WTC11 (cell line): ENCODE results near the gene MYL3. TPM values are rescaled to one million over a fixed set of nuclear protein-coding genes. Genes with fewer than 3 reads are reported as not detected.

Experiments used
- ATAC-seq: fragments of 200-7000 bp; cut with Tn5 transposase; 2 replicates; pipeline ENCODE4 v1.10.0; 2021; ENCODE audit warnings: mild to moderate bottlenecking, moderate library complexity
- CTCF ChIA-PET: fragments of 300-600 bp; sonication (Branson Sonifier 250); formaldehyde crosslinking; loops from one replicate; lab custom pipeline; 2021; ENCODE audit warnings: antibody characterized with exemption; lab: Charles Lee
- POLR2A ChIA-PET: fragments of 350-600 bp; sonication (Branson Sonifier 250); formaldehyde crosslinking; loops from one replicate; lab custom pipeline; 2021; ENCODE audit warnings: antibody characterized with exemption; lab: Charles Lee
- DNase-seq: peaks from one replicate; pipeline ENCODE4 v3.0.0; 2021; ENCODE audit warnings: low spot score
- H3K27ac Mint-ChIP-seq: 2 replicates; pipeline ENCODE4 v1.8.0; 2021; ENCODE audit warnings: mixed read lengths
- H3K27me3 Mint-ChIP-seq: 2 replicates; pipeline ENCODE4 v1.8.0; 2021; ENCODE audit warnings: low read depth, mild to moderate bottlenecking, moderate library complexity, mixed read lengths
- H3K36me3 Mint-ChIP-seq: 2 replicates; pipeline ENCODE4 v1.8.0; 2021; ENCODE audit warnings: mixed read lengths
- H3K4me1 Mint-ChIP-seq: 2 replicates; pipeline ENCODE4 v1.8.0; 2022; ENCODE audit warnings: mixed read lengths
- H3K4me3 Mint-ChIP-seq: 2 replicates; pipeline ENCODE4 v1.8.0; 2021; ENCODE audit warnings: mild to moderate bottlenecking, moderate library complexity, mixed read lengths
- H3K9me3 Mint-ChIP-seq: 2 replicates; pipeline ENCODE4 v1.8.0; 2021; ENCODE audit warnings: mixed read lengths
- ATF1 ChIP-seq: sonication (generic); formaldehyde crosslinking; IDR thresholded peaks from 2 replicates; pipeline ENCODE4 v1.8.1; 2023; ENCODE audit warnings: mild to moderate bottlenecking, moderate library complexity, missing genetic modification reagents
- CREB1 ChIP-seq: sonication (generic); formaldehyde crosslinking; IDR thresholded peaks from 2 replicates; pipeline ENCODE4 v1.8.0; 2023; ENCODE audit warnings: mild to moderate bottlenecking, missing genetic modification reagents
- EMX1 ChIP-seq: fragments of 250-450 bp; sonication (Bioruptor Pico); IDR thresholded peaks from 2 replicates; pipeline ENCODE4 v1.8.0; 2021; ENCODE audit warnings: mild to moderate bottlenecking
- FOXP1 ChIP-seq: sonication (generic); formaldehyde crosslinking; IDR thresholded peaks from 2 replicates; pipeline ENCODE4 v1.8.0; 2022; ENCODE audit warnings: missing genetic modification reagents, mild to moderate bottlenecking, moderate library complexity, borderline replicate concordance
- GABPB1 ChIP-seq: sonication (generic); formaldehyde crosslinking; IDR thresholded peaks from 2 replicates; pipeline ENCODE4 v1.8.1; 2023; ENCODE audit warnings: mild to moderate bottlenecking, missing genetic modification reagents
- HMGA2 ChIP-seq: fragments of 250-450 bp; sonication (Bioruptor Pico); IDR thresholded peaks from 2 replicates; pipeline ENCODE4 v1.4.0; 2021; ENCODE audit warnings: mild to moderate bottlenecking, moderate library complexity
- MXD4 ChIP-seq: fragments of 250-450 bp; sonication (Bioruptor Pico); IDR thresholded peaks from 2 replicates; pipeline ENCODE4 v1.8.0; 2021; ENCODE audit warnings: mild to moderate bottlenecking, moderate library complexity, borderline replicate concordance
- NFE2L1 ChIP-seq: sonication (generic); formaldehyde crosslinking; IDR thresholded peaks from 2 replicates; pipeline ENCODE4 v1.8.1; 2023; ENCODE audit warnings: missing genetic modification reagents
- NR1H2 ChIP-seq: sonication (generic); formaldehyde crosslinking; IDR thresholded peaks from 2 replicates; pipeline ENCODE4 v1.9.0; 2021; ENCODE audit warnings: mild to moderate bottlenecking, moderate library complexity, missing genetic modification reagents
- RORB ChIP-seq: fragments of 250-450 bp; sonication (Bioruptor Pico); IDR thresholded peaks from 2 replicates; pipeline ENCODE4 v1.9.0; 2021; ENCODE audit warnings: mild to moderate bottlenecking
- SOX15 ChIP-seq: fragments of 250-450 bp; sonication (Bioruptor Pico); IDR thresholded peaks from 2 replicates; pipeline ENCODE4 v1.9.0; 2021; ENCODE audit warnings: mild to moderate bottlenecking
- TEAD4 ChIP-seq: sonication (generic); formaldehyde crosslinking; IDR thresholded peaks from 2 replicates; pipeline ENCODE4 v1.8.0; 2022; ENCODE audit warnings: mild to moderate bottlenecking, missing genetic modification reagents
- ZNF416 ChIP-seq: fragments of 250-450 bp; sonication (Bioruptor Pico); IDR thresholded peaks from 2 replicates; pipeline ENCODE4 v1.9.0; 2021; ENCODE audit warnings: mild to moderate bottlenecking, inconsistent platforms
- total RNA-seq: library from RNA; stranded (reverse); gene quantifications from 3 replicates; pipeline ENCODE4 v1.2.3, GENCODE V29; 2021
- TF ChIP-seq, protein P1 (sequence below): fragments of 250-450 bp; sonication (Bioruptor Pico); IDR thresholded peaks from 2 replicates; pipeline ENCODE4 v1.9.0; 2021; ENCODE audit warnings: mild to moderate bottlenecking, borderline replicate concordance
- TF ChIP-seq, protein P2 (sequence below): fragments of 250-450 bp; sonication (Bioruptor Pico); IDR thresholded peaks from 2 replicates; pipeline ENCODE4 v2.1.2; 2022; ENCODE audit warnings: mild to moderate bottlenecking, moderate library complexity
- TF ChIP-seq, protein P3 (sequence below): sonication (generic); formaldehyde crosslinking; IDR thresholded peaks from 2 replicates; pipeline ENCODE4 v1.8.1; 2022; ENCODE audit warnings: mild to moderate bottlenecking, moderate library complexity, missing genetic modification reagents
- TF ChIP-seq, protein P4 (sequence below): sonication (generic); formaldehyde crosslinking; conservative IDR thresholded peaks from 2 replicates; pipeline ENCODE4 v1.8.1; 2022; ENCODE audit warnings: mild to moderate bottlenecking, missing genetic modification reagents
- TF ChIP-seq, protein P5 (sequence below): sonication (generic); formaldehyde crosslinking; IDR thresholded peaks from 2 replicates; pipeline ENCODE4 v1.8.1; 2022; ENCODE audit warnings: low read depth, missing genetic modification reagents, borderline replicate concordance
- TF ChIP-seq, protein P6 (sequence below): sonication (generic); formaldehyde crosslinking; IDR thresholded peaks from 2 replicates; pipeline ENCODE4 v1.8.1; 2023; ENCODE audit warnings: mild to moderate bottlenecking, missing genetic modification reagents, borderline replicate concordance
- TF ChIP-seq, protein P7 (sequence below): fragments of 250-450 bp; sonication (Bioruptor Pico); IDR thresholded peaks from 2 replicates; pipeline ENCODE4 v1.9.0; 2021; ENCODE audit warnings: mild to moderate bottlenecking

Gene MYL3
- total RNA-seq, 1 experiment from 2014 or later: 0.31 TPM

DNA sequence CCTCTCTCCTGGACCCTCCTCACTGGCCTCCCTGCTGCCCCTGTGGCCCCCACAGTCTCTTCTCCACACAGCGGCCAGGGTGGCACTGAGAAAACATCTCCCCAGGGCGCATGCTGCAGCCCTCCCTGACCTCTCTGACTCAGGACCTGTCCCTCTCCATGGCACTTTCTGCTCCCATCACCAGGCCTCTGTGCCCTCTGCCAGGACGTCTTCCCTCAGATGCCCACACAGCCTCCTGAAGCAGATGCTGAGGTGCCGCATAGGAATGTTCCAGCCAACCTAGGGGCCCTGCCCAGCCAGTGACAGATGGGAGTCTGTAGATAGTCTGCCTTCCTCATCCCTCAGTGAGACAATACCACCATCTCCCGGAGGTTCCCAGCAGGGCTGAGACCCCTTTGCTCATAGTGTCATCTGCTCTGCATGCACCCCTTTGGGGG, 8.7 kb downstream of the MYL3 start (continued):
- TF ChIP-seq, protein P1, sequence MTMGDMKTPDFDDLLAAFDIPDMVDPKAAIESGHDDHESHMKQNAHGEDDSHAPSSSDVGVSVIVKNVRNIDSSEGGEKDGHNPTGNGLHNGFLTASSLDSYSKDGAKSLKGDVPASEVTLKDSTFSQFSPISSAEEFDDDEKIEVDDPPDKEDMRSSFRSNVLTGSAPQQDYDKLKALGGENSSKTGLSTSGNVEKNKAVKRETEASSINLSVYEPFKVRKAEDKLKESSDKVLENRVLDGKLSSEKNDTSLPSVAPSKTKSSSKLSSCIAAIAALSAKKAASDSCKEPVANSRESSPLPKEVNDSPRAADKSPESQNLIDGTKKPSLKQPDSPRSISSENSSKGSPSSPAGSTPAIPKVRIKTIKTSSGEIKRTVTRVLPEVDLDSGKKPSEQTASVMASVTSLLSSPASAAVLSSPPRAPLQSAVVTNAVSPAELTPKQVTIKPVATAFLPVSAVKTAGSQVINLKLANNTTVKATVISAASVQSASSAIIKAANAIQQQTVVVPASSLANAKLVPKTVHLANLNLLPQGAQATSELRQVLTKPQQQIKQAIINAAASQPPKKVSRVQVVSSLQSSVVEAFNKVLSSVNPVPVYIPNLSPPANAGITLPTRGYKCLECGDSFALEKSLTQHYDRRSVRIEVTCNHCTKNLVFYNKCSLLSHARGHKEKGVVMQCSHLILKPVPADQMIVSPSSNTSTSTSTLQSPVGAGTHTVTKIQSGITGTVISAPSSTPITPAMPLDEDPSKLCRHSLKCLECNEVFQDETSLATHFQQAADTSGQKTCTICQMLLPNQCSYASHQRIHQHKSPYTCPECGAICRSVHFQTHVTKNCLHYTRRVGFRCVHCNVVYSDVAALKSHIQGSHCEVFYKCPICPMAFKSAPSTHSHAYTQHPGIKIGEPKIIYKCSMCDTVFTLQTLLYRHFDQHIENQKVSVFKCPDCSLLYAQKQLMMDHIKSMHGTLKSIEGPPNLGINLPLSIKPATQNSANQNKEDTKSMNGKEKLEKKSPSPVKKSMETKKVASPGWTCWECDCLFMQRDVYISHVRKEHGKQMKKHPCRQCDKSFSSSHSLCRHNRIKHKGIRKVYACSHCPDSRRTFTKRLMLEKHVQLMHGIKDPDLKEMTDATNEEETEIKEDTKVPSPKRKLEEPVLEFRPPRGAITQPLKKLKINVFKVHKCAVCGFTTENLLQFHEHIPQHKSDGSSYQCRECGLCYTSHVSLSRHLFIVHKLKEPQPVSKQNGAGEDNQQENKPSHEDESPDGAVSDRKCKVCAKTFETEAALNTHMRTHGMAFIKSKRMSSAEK (CRISPR knock-in tag): no peak
- TF ChIP-seq ATF1: no peak

DNA sequence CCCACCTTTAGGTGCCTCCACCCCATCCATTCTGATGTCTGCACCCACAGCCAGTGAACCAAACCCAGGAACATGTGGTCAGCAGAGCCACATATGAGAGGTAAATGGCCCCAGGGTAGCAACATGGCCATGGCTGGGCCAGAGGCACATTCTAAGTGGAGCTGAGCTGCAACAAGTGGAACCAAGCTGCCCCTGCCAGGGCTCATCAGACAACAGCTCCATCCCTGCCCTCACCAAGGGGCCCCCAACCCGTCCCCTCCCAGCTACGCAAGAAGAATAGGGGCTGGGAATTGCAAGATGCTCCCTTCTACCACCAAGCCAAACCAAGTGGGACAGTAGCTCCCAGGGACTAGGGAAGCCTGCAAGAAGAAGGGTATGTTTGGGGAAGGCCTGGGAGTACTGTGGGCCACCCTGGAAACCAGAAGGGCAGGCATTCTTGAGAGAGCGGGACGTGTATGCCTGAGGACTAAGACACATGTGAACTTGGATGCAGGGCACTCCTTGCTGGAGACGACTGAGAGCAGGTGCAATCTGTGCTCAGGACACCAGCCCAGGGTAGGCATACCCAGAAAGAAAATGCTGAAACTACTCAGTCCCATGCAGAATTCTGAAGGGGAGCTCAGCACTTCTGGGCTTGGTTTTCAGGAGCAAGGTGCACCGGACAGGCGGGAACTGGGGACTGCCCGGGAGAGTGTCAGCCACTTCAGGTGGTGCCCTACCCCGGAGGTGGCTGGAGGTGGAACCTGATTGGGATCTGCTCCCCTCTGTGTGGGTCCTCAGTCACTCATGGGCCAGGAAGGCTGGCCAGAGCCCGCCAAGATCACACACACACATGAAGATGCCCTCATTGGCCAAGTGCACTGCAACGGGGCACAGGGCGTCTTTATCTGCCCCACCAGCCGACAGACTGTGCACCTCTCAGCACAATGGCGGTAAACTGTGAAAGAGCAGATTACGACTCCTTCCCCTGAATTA, 9.5 kb downstream of the MYL3 start:
- ATAC-seq (no peak), DNase-seq (peak; percentile 7)
- H3K4me3 Mint-ChIP-seq: no peak overlapping the region
- H3K4me1 Mint-ChIP-seq: no peaks in the 10 kb centered on the region
- no peaks in the 10 kb centered on the region for H3K9me3 Mint-ChIP-seq
- POLR2A ChIA-PET: no interaction called here
- no peaks in the 10 kb centered on the region for H3K36me3 Mint-ChIP-seq
- CTCF ChIA-PET: interaction anchor here (1.4 to 2.8 kb wide), 2 partner anchors 56 to 136 kb away, joined by 5 to 8 read pairs; partner anchors contain the start of gene PRSS50
- H3K27me3 Mint-ChIP-seq: peaks cover 3% of the 10 kb centered on the region; the same call in 1 of the 2 replicates
- no peak overlapping the region for H3K27ac Mint-ChIP-seq
- TF ChIP-seq NFE2L1 (CRISPR knock-in tag) (no peak), SOX15 (CRISPR knock-in tag) (no peak), FOXP1 (CRISPR knock-in tag) (no peak), CREB1 (CRISPR knock-in tag) (no peak), TEAD4 (no peak), GABPB1 (CRISPR knock-in tag) (no peak), HMGA2 (CRISPR knock-in tag) (no peak), MXD4 (CRISPR knock-in tag) (no peak), EMX1 (CRISPR knock-in tag) (no peak), RORB (CRISPR knock-in tag) (no peak), NR1H2 (no peak), ZNF416 (CRISPR knock-in tag) (no peak)
- TF ChIP-seq, protein P2, sequence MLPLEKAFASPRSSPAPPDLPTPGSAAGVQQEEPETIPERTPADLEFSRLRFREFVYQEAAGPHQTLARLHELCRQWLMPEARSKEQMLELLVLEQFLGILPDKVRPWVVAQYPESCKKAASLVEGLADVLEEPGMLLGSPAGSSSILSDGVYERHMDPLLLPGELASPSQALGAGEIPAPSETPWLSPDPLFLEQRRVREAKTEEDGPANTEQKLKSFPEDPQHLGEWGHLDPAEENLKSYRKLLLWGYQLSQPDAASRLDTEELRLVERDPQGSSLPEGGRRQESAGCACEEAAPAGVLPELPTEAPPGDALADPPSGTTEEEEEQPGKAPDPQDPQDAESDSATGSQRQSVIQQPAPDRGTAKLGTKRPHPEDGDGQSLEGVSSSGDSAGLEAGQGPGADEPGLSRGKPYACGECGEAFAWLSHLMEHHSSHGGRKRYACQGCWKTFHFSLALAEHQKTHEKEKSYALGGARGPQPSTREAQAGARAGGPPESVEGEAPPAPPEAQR (CRISPR knock-in tag): no peak
- TF ChIP-seq, protein P3, sequence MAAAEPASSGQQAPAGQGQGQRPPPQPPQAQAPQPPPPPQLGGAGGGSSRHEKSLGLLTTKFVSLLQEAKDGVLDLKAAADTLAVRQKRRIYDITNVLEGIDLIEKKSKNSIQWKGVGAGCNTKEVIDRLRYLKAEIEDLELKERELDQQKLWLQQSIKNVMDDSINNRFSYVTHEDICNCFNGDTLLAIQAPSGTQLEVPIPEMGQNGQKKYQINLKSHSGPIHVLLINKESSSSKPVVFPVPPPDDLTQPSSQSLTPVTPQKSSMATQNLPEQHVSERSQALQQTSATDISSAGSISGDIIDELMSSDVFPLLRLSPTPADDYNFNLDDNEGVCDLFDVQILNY (CRISPR knock-in tag): no peak
- TF ChIP-seq, protein P4, sequence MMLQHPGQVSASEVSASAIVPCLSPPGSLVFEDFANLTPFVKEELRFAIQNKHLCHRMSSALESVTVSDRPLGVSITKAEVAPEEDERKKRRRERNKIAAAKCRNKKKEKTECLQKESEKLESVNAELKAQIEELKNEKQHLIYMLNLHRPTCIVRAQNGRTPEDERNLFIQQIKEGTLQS (CRISPR knock-in tag): no peak
- TF ChIP-seq, protein P5, sequence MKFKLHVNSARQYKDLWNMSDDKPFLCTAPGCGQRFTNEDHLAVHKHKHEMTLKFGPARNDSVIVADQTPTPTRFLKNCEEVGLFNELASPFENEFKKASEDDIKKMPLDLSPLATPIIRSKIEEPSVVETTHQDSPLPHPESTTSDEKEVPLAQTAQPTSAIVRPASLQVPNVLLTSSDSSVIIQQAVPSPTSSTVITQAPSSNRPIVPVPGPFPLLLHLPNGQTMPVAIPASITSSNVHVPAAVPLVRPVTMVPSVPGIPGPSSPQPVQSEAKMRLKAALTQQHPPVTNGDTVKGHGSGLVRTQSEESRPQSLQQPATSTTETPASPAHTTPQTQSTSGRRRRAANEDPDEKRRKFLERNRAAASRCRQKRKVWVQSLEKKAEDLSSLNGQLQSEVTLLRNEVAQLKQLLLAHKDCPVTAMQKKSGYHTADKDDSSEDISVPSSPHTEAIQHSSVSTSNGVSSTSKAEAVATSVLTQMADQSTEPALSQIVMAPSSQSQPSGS (CRISPR knock-in tag): no peak
- TF ChIP-seq, protein P6, sequence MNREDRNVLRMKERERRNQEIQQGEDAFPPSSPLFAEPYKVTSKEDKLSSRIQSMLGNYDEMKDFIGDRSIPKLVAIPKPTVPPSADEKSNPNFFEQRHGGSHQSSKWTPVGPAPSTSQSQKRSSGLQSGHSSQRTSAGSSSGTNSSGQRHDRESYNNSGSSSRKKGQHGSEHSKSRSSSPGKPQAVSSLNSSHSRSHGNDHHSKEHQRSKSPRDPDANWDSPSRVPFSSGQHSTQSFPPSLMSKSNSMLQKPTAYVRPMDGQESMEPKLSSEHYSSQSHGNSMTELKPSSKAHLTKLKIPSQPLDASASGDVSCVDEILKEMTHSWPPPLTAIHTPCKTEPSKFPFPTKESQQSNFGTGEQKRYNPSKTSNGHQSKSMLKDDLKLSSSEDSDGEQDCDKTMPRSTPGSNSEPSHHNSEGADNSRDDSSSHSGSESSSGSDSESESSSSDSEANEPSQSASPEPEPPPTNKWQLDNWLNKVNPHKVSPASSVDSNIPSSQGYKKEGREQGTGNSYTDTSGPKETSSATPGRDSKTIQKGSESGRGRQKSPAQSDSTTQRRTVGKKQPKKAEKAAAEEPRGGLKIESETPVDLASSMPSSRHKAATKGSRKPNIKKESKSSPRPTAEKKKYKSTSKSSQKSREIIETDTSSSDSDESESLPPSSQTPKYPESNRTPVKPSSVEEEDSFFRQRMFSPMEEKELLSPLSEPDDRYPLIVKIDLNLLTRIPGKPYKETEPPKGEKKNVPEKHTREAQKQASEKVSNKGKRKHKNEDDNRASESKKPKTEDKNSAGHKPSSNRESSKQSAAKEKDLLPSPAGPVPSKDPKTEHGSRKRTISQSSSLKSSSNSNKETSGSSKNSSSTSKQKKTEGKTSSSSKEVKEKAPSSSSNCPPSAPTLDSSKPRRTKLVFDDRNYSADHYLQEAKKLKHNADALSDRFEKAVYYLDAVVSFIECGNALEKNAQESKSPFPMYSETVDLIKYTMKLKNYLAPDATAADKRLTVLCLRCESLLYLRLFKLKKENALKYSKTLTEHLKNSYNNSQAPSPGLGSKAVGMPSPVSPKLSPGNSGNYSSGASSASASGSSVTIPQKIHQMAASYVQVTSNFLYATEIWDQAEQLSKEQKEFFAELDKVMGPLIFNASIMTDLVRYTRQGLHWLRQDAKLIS (CRISPR knock-in tag): no peak
- TF ChIP-seq, protein P7, sequence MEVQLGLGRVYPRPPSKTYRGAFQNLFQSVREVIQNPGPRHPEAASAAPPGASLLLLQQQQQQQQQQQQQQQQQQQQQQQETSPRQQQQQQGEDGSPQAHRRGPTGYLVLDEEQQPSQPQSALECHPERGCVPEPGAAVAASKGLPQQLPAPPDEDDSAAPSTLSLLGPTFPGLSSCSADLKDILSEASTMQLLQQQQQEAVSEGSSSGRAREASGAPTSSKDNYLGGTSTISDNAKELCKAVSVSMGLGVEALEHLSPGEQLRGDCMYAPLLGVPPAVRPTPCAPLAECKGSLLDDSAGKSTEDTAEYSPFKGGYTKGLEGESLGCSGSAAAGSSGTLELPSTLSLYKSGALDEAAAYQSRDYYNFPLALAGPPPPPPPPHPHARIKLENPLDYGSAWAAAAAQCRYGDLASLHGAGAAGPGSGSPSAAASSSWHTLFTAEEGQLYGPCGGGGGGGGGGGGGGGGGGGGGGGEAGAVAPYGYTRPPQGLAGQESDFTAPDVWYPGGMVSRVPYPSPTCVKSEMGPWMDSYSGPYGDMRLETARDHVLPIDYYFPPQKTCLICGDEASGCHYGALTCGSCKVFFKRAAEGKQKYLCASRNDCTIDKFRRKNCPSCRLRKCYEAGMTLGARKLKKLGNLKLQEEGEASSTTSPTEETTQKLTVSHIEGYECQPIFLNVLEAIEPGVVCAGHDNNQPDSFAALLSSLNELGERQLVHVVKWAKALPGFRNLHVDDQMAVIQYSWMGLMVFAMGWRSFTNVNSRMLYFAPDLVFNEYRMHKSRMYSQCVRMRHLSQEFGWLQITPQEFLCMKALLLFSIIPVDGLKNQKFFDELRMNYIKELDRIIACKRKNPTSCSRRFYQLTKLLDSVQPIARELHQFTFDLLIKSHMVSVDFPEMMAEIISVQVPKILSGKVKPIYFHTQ (CRISPR knock-in tag): no peak
